DMS79 (cell line): Measurements from ENCODE around the gene PSTK.

Source experiments
- DNase-seq: peaks from one replicate; lab custom pipeline; 2025; lab: John Stamatoyannopoulos, UW

PSTK gene

DNA sequence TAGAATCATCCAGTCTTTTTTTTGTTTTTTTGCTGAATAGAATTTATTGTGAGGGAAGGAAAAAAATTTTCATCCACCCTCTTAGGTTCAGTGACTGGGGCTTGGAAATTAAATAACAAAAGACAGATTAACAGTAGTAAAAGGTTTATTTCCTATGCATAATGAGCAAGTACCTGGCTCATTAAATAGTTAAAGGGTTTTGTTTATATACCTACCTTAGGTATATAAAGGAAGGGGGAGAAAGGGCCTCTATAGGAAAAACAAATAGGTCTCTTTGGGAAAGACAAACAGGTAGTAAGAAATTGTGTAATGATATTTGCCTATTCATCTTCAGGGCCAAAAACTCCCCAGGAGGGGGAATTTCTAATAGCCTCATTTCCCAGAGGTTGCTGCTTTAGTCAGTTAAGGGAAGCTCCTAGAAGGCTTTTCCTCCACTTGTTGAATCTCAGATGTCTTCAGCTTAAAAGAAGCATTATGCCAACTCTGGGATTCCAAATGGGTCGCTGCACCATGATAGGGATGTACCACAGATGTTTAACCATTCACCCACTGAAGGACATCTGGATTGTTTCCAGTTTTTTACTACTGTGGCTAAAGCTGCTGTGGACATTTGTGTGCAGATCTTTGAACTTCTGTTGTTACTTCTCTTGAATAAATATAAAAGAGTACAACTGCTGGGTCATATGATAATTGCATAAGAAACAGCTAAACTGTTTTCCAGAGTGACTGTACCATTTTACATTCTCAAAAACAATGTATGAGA lies 39.9 kb downstream of the PSTK start:
- DNase-seq, result no peak

DNA sequence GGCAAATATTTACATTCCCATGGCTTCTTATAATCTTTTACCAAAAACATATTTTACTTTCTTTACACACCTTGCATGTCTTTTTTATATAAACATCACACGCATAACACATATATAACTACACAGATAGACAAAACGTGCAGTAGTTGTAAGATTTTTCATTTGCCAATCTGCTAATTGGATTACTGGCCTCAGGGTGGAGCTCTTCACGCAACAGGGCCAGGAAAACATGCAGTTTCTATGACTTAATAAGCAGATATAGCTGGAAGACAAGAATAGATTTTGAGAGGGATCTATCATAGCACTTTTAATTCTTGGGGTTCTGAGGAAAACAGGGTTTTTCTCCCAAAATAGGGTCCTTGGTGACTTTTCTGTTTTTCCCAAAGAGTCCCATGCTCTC lies 41.3 kb downstream of the PSTK start:
- no peak for DNase-seq

DNA sequence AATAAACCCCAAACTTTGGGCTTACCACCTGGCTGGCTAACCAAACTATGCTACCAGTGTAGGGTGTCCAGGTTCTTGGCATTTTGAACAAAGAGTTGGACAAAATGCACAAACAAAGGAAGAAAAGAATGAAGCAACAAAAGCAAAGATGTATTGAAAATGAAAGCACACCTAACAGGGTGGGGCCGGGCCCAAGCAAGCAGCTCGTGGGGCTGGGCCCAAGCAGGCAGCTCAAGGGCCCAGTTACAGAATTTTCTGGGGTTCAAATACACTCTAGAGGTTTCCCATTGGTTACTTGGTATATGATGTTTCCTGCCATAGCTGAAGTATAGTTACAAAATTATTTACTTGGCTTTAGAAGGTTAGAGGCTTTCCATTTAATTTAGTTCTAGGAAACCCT lies 44.3 kb downstream of the PSTK start:
- no peak for DNase-seq

DNA sequence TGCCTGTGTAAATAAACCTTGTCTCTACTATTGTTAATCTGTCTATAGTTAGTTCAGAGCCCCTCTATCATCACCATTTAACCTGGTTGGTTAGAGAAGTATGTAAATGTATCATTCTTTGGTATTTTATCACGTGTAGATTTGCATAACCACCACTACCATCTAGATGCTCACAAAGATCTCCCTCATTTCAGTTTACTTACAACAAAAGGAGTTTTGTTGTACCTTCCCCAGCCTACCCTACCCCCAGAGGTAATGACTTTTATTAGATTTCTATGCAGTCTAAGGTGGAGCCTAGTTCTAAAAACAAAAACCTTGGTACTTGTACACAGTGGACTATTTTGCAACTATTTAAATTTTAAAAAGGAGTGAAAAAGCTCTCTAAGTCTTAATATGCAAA lies 46.1 kb downstream of the PSTK start:
- DNase-seq, result no peak

DNA sequence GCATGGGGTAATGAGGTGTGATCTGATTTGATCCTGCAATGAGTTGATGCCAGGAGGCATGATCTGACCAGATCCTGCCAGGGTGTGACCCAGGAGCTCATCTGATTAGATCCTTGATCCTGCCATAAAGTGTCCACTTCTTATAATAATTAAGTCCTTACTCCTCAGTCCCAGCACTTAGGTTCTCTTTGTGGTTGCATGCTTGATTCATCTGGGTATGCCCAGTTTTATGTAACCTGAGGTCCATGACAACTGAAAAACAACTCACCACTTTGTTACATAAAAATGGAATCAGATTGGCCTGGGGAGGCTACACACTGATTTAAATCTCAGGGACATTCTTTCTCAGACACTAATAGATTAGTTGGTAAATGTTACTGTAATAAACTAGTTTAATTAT lies 47.7 kb downstream of the PSTK start:
- peak; percentile 36 for DNase-seq

DNA sequence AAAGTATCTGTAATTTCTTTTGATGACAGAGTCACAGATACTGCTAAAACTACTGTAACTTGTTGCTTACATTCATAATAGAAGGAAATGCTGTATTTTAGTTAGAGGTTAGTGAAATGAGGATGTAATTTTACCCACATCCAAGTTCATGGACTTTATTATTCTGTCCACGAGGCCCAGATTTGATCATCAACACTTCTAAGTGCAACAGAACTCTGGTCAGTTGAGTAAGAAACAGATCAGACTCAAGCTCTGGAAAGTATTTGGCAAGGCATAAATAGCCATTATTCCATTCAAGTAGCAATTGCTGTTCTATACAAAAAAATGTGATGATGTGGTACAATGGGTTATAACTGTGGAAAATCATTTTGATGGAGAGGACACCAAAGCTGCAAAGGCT lies 50.9 kb downstream of the PSTK start:
- no peak for DNase-seq

DNA sequence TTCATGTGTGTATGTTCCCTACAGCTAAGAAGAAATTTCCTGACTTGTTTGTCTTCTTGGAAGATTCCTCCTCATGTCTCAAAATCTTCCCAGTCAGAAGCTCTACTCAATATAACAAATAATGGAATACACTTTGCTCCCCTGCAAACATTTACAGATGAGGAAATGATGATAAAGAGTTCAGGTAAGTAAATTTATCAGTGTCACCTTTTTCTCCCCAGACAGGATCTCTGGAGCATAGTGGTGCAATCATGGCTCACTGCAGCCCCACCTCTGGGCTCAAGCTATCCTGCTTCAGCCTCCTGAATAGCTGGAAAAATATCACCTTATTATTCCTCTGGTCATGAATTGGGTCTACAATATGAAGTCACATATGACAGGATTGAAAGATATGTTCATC lies 54.1 kb downstream of the PSTK start:
- no peak for DNase-seq

DNA sequence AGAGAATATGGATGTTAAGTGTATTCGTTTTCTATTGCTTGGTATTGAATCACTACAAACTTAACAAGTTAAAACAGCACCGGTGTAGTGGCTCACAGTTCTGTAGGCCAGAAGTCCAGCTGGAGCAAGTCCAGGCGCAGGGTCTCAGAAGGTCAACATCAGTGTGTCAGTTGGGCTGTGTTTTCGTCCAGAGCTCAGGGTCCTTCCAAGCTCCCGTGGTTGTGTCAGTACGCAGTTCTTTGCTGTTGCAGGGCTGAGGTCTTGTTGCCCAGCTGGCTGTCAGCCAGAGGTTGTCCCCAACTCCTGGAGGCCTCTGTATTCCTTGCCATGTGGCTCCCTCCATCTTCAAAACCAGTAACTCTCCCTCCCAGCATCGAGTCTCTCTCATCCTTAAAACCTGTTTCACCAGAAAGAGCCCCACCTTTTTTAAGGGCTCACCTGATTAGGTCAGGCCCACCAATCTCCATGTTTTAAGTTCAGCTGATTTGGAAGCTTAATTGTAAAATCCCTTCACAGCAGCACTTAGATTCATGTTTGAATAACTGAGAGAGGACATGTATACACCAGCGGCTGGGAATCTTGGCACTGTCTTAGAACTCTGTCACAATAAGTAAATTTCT lies 55.4 kb downstream of the PSTK start:
- no peak for DNase-seq

DNA sequence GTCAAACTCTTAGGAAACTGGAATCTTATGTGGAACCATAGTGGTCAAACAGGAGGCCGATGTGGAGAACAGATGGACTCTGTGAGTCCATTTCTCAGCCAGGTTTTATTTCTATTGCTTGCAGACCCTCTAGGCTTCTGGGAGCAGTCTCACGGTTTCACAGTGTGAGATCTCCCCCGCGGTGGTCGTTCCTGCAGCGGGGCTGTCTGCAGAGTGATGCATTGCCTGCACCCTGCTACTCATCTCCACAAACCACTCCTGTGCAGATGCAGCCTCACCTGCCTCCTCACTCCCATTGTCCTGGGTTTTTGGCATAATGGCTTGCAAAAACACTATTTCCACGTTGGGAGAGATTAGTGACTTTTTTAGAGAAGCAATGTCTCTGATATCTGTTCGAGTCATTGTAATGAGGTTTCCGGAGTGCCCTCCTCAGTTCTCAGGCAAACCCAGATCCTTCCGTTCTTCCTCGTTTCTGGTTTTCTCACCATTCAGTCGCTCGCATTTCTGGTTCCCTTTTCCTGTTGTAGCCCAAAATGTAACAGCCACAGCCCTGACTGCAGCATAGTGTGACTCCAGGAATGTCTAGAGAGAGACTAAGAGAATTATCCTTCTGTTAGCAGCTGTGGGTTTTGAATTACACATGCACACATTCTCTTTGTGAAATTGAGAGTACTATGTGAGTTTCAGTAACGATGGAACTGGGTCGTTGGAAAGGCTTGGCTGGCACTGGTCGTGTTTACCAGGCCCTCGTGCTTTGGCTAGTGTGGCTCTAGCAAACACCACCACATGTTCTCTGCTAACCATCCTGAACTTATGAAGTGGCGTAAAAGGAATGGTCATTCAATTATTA lies 58.8 kb downstream of the PSTK start:
- DNase-seq, result no peak

DNA sequence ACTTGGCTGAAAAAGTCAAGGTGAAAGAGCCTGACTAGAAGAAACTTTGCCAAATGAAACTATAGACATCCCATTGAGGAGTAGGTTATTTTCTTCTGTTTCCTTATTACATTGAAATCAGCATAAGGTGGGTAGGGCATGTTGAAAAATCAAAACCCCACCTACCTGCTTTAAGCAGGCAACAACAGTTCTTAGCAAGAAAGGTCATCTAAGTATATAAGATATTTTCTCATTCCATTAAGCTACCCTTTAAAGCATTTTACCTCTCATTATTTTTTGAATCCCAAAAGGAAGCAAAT lies 59.4 kb downstream of the PSTK start:
- DNase-seq, result no peak
